ENCODE measurements around the gene TRAPPC2B. TPM values are rescaled to one million over a fixed set of nuclear protein-coding genes. Genes with fewer than 3 reads are reported as not detected.

TRAPPC2B gene
- total RNA-seq, 1 experiment from 2014 or later, result 15.3 TPM

GRCh38 chr19:57362419-57362818 lies 932 bp upstream of the TRAPPC2B start:
- Histone ChIP-seq H4K20me1 (ENCODE audit: insufficient read depth) (no peaks in the 10 kb centered on the region), H3K9me3 (ENCODE audit: insufficient read depth, low read depth) (peaks cover 5% of the 10 kb centered on the region; the same call in 1 of the 2 replicates), H3K9me2 (ENCODE audit: insufficient read depth) (no peaks in the 10 kb centered on the region), H3K4me1 (replicated peaks; ENCODE audit: insufficient read depth) (peaks cover 6% of the 10 kb centered on the region; the same call in 1 of the 2 replicates), H3K79me2 (ENCODE audit: low read depth) (peaks cover 23% of the 10 kb centered on the region), H2AFZ (peak overlapping the region; percentile 96), H3K36me3 (ENCODE audit: low read depth) (peaks cover 13% of the 10 kb centered on the region), H3K4me3 (peak overlapping the region; percentile 72), H3K4me2 (peak overlapping the region; percentile 71), H3F3A (ENCODE audit: insufficient read depth, low read depth) (peaks cover 9% of the 10 kb centered on the region), H3K27ac (peak overlapping the region; percentile 37; the same call in 1 of the 2 replicates), H3K27me3 (ENCODE audit: insufficient read depth, low read depth) (no peaks in the 10 kb centered on the region)
- POLR2A ChIA-PET (ENCODE audit: unreplicated experiment), result interaction anchor here (0.8 kb wide), 1 partner anchor 28 kb away, joined by 9 read pairs; no protein-coding TSS in a partner anchor
- CTCF ChIA-PET, result interaction anchor here (0.6 kb wide), 1 partner anchor 721 kb away, joined by 13 read pairs; no protein-coding TSS in a partner anchor
- no peak for TF ChIP-seq CTCF (conservative IDR thresholded peaks at IDR 0.05)
- no peak for TF ChIP-seq EZH2 (IDR thresholded peaks at IDR 0.05; ENCODE audit: low read depth)
- DNase-seq, result no peak
- BruUV-seq (replicated peaks), result no TSS peak
- intact Hi-C loops (cut with micrococcal nuclease; ENCODE audit: unreplicated experiment), result no loop called here

DNA sequence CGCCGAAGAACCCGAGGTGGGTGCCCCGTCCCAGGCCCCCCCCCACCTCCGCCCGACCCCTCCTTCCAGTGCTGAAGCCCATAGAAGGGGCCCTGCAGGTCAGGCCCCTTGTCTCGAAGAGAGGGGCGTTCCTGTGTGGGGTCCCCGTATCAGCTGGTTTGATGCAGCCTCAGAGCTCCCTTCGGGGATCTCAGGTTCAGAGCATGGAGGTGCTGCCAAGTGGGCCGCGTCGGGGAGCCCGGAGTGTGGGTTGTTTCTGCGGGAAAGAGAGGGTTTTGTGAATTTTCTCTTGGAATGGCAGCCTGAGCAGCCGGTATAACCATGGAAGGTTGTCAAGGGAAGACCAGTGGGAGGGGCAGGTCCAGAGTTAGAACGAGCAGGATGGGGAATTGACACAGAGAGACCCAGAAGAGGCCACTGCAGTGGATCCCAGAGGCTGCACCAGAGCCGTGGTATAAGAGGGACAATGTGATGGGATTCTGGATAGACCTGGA lies 384 bp downstream of the TRAPPC2B start:
- peaks cover 9% of the 10 kb centered on the region for H3F3A ChIP-seq (ENCODE audit: insufficient read depth, low read depth)
- ChIA-PET CTCF (interaction anchor here (0.6 kb wide), 2 partner anchors 26 to 49 kb away, joined by 3 to 8 read pairs; partner anchors contain the start of gene ZNF548), POLR2A (ENCODE audit: unreplicated experiment) (interaction anchor here (1.3 kb wide), 1 partner anchor 62 kb away, joined by 8 read pairs; no protein-coding TSS in a partner anchor)
- peaks cover 6% of the 10 kb centered on the region; the same call in 1 of the 2 replicates for H3K4me1 ChIP-seq (replicated peaks; ENCODE audit: insufficient read depth)
- no peaks in the 10 kb centered on the region for H3K9me2 ChIP-seq (ENCODE audit: insufficient read depth)
- H4K20me1 ChIP-seq (ENCODE audit: insufficient read depth), result no peaks in the 10 kb centered on the region
- intact Hi-C loops (cut with micrococcal nuclease; ENCODE audit: unreplicated experiment), result loop anchor here (1.0 kb wide), 3 partner anchors 26 to 83 kb away; partner anchors contain the start of genes ZNF460, ZNF548 and ZNF749
- H3K27ac ChIP-seq, result peak overlapping the region; percentile 47
- H3K36me3 ChIP-seq (ENCODE audit: low read depth), result peaks cover 1% of the 10 kb centered on the region; the same call in 1 of the 2 replicates
- BruUV-seq (replicated peaks), result no TSS peak
- H3K27me3 ChIP-seq (ENCODE audit: insufficient read depth, low read depth), result no peaks in the 10 kb centered on the region
- H3K79me2 ChIP-seq (ENCODE audit: low read depth), result peaks cover 23% of the 10 kb centered on the region
- H3K4me3 ChIP-seq, result peak overlapping the region; percentile 72
- H2AFZ ChIP-seq, result peak overlapping the region; percentile 71
- peaks cover 5% of the 10 kb centered on the region; the same call in 1 of the 2 replicates for H3K9me3 ChIP-seq (ENCODE audit: insufficient read depth, low read depth)
- peak overlapping the region; percentile 71 for H3K4me2 ChIP-seq
- no peak for DNase-seq
- TF ChIP-seq CTCF (conservative IDR thresholded peaks at IDR 0.05) (no peak), EZH2 (IDR thresholded peaks at IDR 0.05; ENCODE audit: low read depth) (no peak)

- ChIA-PET CTCF (interaction anchor here (0.6 kb wide), 1 partner anchor 114 kb away, joined by 11 read pairs; no protein-coding TSS in a partner anchor), POLR2A (ENCODE audit: unreplicated experiment) (no interaction called here)
- TF ChIP-seq EZH2 (IDR thresholded peaks at IDR 0.05; ENCODE audit: low read depth) (no peak), CTCF (conservative IDR thresholded peaks at IDR 0.05) (no peak)
- Histone ChIP-seq H3K36me3 (ENCODE audit: low read depth) (peaks cover under 1% of the 10 kb centered on the region; the same call in 1 of the 2 replicates), H3K9me2 (ENCODE audit: insufficient read depth) (no peaks in the 10 kb centered on the region), H3K9me3 (ENCODE audit: insufficient read depth, low read depth) (peaks cover 5% of the 10 kb centered on the region; the same call in 1 of the 2 replicates), H3K27me3 (ENCODE audit: insufficient read depth, low read depth) (no peaks in the 10 kb centered on the region), H3K27ac (no peak overlapping the region), H4K20me1 (ENCODE audit: insufficient read depth) (no peaks in the 10 kb centered on the region), H3K4me3 (no peak overlapping the region), H3F3A (ENCODE audit: insufficient read depth, low read depth) (no peaks in the 10 kb centered on the region), H3K4me2 (no peak overlapping the region), H2AFZ (no peak overlapping the region), H3K79me2 (ENCODE audit: low read depth) (peaks cover 23% of the 10 kb centered on the region), H3K4me1 (replicated peaks; ENCODE audit: insufficient read depth) (peaks cover 6% of the 10 kb centered on the region; the same call in 1 of the 2 replicates)
- DNase-seq, result no peak
- no TSS peak for BruUV-seq (replicated peaks)
- intact Hi-C loops (cut with micrococcal nuclease; ENCODE audit: unreplicated experiment), result no loop called here
These were observed 3.4 kb downstream of the TRAPPC2B start for GRCh38 chr19:57366776-57367175.

All from PC-9 (cell line).